ENCODE results near the gene KCNT1.

DNA sequence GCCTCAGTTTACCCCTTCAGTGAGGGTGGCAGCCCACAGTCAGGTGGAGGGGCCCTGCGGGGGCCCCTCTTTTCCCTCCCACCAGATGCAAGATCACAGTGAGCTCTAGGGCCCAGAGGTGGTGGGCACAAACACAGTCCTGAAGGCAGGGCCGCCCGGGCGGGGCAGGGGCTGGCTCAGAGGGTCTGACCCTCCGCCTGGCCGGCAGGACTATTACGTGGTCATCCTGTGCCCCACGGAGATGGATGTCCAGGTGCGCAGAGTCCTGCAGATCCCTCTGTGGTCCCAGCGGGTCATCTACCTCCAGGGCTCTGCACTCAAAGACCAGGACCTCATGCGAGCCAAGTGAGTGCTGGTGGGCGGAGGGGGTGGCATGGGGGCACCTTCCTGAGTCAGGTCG lies 63.4 kb downstream of the KCNT1 start:
- TF ChIP-seq, protein P1, sequence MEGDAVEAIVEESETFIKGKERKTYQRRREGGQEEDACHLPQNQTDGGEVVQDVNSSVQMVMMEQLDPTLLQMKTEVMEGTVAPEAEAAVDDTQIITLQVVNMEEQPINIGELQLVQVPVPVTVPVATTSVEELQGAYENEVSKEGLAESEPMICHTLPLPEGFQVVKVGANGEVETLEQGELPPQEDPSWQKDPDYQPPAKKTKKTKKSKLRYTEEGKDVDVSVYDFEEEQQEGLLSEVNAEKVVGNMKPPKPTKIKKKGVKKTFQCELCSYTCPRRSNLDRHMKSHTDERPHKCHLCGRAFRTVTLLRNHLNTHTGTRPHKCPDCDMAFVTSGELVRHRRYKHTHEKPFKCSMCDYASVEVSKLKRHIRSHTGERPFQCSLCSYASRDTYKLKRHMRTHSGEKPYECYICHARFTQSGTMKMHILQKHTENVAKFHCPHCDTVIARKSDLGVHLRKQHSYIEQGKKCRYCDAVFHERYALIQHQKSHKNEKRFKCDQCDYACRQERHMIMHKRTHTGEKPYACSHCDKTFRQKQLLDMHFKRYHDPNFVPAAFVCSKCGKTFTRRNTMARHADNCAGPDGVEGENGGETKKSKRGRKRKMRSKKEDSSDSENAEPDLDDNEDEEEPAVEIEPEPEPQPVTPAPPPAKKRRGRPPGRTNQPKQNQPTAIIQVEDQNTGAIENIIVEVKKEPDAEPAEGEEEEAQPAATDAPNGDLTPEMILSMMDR (IDR thresholded peaks at IDR 0.05) = no peak
- no peak for TF ChIP-seq POLR2A (IDR thresholded peaks at IDR 0.05)
